T-helper 22 cell (primary cell): Measurements from ENCODE around the gene BASP1.
"Not testable (repeated sequence)": the region's sequence is repeated elsewhere in the genome, so short reads cannot be mapped to it uniquely, and the experiment has no call there.

Experiments
- DNase-seq: peaks from one replicate; pipeline ENCODE4 v3.0.0-alpha.2; 2020; ENCODE audit warnings: low read depth

BASP1 gene

DNA sequence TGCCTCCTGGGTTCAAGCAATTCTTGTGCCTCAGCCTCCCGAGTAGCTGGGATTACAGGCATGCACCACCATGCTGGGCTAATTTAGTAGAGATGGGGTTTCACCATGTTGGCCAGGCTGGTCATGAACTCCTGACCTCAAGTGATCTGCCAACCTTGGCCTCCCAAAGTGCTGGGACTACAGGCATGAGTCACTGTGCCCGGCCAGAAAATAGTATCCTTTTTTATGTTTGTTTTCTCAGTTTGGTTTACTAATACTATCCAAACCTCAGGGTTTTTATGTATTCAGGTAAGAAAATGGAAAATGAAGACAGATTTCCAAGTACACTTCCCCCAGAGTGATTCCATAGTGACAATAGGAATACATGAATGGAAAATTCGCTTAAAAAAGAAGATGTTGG is 101.7 kb downstream of the BASP1 start:
- not testable (repeated sequence) for DNase-seq

DNA sequence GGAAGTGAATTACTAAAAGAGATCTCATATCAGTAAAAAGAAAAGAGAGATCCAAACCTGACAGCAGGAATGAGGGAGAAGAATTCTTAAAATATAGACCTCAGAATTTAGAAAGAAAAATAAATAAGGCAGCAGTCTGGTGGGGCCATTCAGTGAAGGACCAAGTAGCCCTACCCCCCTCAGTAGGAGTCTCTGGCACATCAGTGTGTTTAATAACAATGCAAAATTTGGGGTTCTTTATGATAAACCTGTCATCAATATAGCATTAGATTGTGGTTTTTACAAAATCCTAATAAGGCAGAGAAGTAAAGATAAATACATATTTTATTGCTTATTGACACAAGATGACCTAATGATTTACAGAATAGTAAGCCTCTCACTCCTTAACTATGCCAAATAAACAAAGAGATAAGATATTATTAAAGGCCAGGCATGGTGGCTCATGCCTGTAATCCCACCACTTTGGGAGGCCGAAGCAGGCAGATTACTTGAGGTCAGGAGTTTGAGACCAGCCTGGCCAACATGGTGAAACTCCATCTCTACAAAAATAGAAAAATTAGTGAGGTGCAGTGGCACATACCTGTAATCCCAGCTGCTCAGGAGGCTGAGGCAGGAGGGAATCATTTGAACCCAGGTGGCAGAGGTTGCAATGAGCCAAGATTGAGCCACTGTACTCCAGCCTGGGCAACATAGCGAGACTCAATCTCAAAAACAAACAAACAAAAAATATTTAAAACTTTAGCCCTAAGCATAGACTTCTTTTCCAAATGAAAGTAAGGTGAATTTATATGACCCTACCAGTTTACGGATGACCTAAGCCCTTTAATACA is 108.6 kb downstream of the BASP1 start:
- no peak for DNase-seq
